Measurements from ENCODE around the gene FOXA2.

FOXA2 gene

GRCh38 chr20:22584522-22584921 is at the start of gene FOXA2:
TSS of gene FOXA2 (minus strand) at chr20:22584572. CDS start at chr20:22584278, 294 bp downstream.
- H3K4me1 Mint-ChIP-seq, result peaks cover 18% of the 10 kb centered on the region
- H3K4me3 Mint-ChIP-seq, result peak within 1 kb of the TSS; percentile 75
- peaks cover 98% of the 10 kb centered on the region for H3K27me3 Mint-ChIP-seq (ENCODE audit: low read depth, poor library complexity)
- H3K36me3 Mint-ChIP-seq (ENCODE audit: low read depth), result no peaks in the 10 kb centered on the region
- peaks cover 6% of the 10 kb centered on the region for H3K9me3 Mint-ChIP-seq
- TF ChIP-seq, protein P1, sequence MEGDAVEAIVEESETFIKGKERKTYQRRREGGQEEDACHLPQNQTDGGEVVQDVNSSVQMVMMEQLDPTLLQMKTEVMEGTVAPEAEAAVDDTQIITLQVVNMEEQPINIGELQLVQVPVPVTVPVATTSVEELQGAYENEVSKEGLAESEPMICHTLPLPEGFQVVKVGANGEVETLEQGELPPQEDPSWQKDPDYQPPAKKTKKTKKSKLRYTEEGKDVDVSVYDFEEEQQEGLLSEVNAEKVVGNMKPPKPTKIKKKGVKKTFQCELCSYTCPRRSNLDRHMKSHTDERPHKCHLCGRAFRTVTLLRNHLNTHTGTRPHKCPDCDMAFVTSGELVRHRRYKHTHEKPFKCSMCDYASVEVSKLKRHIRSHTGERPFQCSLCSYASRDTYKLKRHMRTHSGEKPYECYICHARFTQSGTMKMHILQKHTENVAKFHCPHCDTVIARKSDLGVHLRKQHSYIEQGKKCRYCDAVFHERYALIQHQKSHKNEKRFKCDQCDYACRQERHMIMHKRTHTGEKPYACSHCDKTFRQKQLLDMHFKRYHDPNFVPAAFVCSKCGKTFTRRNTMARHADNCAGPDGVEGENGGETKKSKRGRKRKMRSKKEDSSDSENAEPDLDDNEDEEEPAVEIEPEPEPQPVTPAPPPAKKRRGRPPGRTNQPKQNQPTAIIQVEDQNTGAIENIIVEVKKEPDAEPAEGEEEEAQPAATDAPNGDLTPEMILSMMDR (IDR thresholded peaks at IDR 0.05), result no peak
- no peak within 1 kb of the TSS for H3K27ac Mint-ChIP-seq
- DNase-seq, result peak; percentile 42

GRCh38 chr20:22630701-22631100 is 46.3 kb upstream of the FOXA2 start:
- DNase-seq, result no peak
- Mint-ChIP-seq H3K9me3 (no peaks in the 10 kb centered on the region), H3K36me3 (ENCODE audit: low read depth) (no peaks in the 10 kb centered on the region), H3K27ac (no peak overlapping the region), H3K27me3 (ENCODE audit: low read depth, poor library complexity) (peaks cover 21% of the 10 kb centered on the region), H3K4me3 (no peak overlapping the region), H3K4me1 (no peaks in the 10 kb centered on the region)
- TF ChIP-seq, protein P1 (IDR thresholded peaks at IDR 0.05), result no peak

DNA sequence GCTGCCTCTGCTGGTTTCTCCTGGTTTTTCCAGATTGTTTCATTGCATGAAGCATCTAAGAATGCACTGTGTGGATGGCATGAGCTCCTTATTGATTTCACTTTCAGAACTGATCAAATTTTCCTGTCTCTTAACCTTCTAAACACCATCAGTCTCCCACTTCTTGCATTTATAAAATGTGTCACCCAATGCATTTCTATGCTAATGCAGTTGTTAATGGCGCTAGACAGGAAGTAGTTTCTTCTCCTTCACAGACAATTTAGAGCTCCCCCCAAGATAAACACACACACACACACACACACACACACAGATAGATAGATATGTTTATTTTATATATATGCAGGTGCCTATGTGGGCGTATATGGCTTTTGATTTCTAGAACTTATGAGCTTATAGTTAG is 45.6 kb upstream of the FOXA2 start:
- TF ChIP-seq, protein P1 (IDR thresholded peaks at IDR 0.05), result no peak
- Mint-ChIP-seq H3K4me1 (no peaks in the 10 kb centered on the region), H3K9me3 (no peaks in the 10 kb centered on the region), H3K27ac (no peak overlapping the region), H3K27me3 (ENCODE audit: low read depth, poor library complexity) (peaks cover 20% of the 10 kb centered on the region), H3K4me3 (no peak overlapping the region), H3K36me3 (ENCODE audit: low read depth) (no peaks in the 10 kb centered on the region)
- DNase-seq, result no peak

DNA sequence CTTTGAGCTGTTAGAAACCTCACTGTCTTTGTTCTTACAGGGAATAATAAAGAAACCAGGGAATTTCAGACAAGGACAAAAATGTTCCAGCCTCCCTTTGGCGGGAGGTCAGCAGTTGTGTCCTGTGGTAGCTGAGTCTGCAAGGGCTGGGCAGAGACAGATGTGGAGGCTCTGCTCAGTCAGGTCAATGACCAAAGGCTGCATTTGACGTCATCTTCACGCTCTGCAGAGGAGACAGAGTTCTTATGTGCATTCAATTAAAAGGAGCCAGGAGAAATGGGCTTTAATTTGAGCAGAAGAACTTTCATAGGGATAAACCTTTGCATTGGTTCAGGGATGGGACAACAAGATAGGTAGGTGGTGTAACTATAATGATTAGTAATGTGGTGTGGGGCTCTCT is 45.1 kb upstream of the FOXA2 start:
- DNase-seq, result no peak
- Mint-ChIP-seq H3K4me3 (no peak overlapping the region), H3K9me3 (no peaks in the 10 kb centered on the region), H3K27ac (no peak overlapping the region), H3K4me1 (no peaks in the 10 kb centered on the region), H3K27me3 (ENCODE audit: low read depth, poor library complexity) (peaks cover 18% of the 10 kb centered on the region), H3K36me3 (ENCODE audit: low read depth) (no peaks in the 10 kb centered on the region)
- TF ChIP-seq, protein P1 (IDR thresholded peaks at IDR 0.05), result no peak

GRCh38 chr20:22626496-22626895 is 42.1 kb upstream of the FOXA2 start:
- DNase-seq, result no peak
- Mint-ChIP-seq H3K27me3 (ENCODE audit: low read depth, poor library complexity) (peaks cover 16% of the 10 kb centered on the region), H3K9me3 (no peaks in the 10 kb centered on the region), H3K27ac (no peak overlapping the region), H3K4me1 (no peaks in the 10 kb centered on the region), H3K36me3 (ENCODE audit: low read depth) (no peaks in the 10 kb centered on the region), H3K4me3 (no peak overlapping the region)
- TF ChIP-seq, protein P1 (IDR thresholded peaks at IDR 0.05), result no peak

GRCh38 chr20:22623211-22623610 is 38.8 kb upstream of the FOXA2 start:
- TF ChIP-seq, protein P1 (IDR thresholded peaks at IDR 0.05), result no peak
- DNase-seq, result no peak
- H3K9me3 Mint-ChIP-seq, result no peaks in the 10 kb centered on the region
- H3K36me3 Mint-ChIP-seq (ENCODE audit: low read depth), result no peaks in the 10 kb centered on the region
- no peak overlapping the region for H3K4me3 Mint-ChIP-seq
- peaks cover 20% of the 10 kb centered on the region for H3K27me3 Mint-ChIP-seq (ENCODE audit: low read depth, poor library complexity)
- no peak overlapping the region for H3K27ac Mint-ChIP-seq
- peaks cover 13% of the 10 kb centered on the region for H3K4me1 Mint-ChIP-seq
